ENCODE data around the gene ASPRV1. TPM values are rescaled to one million over a fixed set of nuclear protein-coding genes. Genes with fewer than 3 reads are reported as not detected.
"Not testable (repeated sequence)": the region's sequence is repeated elsewhere in the genome, so short reads cannot be mapped to it uniquely, and the experiment has no call there.

Gene ASPRV1
- total RNA-seq, 1 donor from 2014 or later, result 4.3 TPM

DNA sequence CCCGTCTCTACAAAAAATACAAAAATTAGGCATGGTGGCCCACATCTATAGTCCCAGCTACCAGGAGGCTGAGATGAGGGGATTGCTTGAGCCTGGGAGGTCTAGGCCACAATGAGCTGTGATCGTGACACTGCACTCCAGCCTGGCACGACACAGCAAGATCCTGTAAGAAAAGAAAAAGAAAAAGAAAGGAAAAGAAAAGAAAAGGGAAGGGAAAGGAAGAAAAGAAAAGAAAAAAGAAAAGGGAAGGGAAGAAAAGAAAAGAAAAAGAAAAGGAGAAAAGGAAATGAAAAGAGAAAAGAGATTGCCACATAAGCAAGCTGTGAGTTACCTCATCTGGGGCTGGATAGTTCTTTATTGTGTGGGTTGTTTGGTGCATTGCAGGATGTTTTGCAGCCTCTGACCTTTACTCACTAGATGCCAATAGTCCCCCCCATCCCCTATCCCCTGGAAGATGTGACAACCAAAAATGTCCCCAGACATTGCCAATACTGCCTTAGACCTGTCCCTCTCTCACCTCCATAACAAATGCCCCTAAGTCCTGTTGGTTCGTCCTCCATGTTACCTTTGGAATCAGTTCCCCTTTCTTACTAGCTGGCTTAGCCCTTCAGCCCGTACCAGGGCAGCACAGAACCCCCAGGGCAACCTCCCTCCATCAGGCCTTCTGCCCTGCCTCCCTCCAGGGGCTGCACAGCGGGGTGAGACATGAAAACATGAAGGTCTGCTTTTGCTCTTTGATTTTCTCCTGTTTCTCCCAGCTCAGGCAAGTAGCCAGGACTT lies 8.9 kb downstream of the ASPRV1 start:
- Histone ChIP-seq H3K4me3 (no peak overlapping the region), H3K27me3 (no peaks in the 10 kb centered on the region), H3K27ac (no peak overlapping the region), H3K9me3 (no peaks in the 10 kb centered on the region), H3K36me3 (no peaks in the 10 kb centered on the region), H3K4me1 (no peaks in the 10 kb centered on the region)
- peak in 1 of 2 donors; percentile 31 for DNase-seq (ENCODE audit: low spot score in 2 of 2)
- TF ChIP-seq, protein P1, sequence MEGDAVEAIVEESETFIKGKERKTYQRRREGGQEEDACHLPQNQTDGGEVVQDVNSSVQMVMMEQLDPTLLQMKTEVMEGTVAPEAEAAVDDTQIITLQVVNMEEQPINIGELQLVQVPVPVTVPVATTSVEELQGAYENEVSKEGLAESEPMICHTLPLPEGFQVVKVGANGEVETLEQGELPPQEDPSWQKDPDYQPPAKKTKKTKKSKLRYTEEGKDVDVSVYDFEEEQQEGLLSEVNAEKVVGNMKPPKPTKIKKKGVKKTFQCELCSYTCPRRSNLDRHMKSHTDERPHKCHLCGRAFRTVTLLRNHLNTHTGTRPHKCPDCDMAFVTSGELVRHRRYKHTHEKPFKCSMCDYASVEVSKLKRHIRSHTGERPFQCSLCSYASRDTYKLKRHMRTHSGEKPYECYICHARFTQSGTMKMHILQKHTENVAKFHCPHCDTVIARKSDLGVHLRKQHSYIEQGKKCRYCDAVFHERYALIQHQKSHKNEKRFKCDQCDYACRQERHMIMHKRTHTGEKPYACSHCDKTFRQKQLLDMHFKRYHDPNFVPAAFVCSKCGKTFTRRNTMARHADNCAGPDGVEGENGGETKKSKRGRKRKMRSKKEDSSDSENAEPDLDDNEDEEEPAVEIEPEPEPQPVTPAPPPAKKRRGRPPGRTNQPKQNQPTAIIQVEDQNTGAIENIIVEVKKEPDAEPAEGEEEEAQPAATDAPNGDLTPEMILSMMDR (IDR thresholded peaks at IDR 0.05), result no peak
- intact Hi-C loops (cut with DNase I), result no loop called here

DNA sequence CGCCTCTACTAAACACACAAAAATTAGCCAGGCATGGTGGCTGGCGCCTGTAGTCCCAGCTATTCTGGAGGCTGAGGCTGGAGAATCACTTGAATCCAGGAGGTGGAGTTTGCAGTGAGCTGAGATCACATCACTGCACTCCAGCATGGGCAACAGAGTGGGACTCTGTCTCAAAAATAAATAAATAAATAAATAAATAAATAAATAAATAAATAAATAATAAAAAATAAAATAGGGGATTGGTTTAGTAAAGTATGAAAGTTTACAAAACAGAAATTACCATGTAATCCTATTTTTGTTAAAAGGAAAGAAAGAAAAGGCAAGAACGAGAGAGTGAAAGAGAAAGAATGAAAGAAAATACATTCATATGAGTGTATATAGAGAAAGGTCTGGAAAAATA lies 10.8 kb downstream of the ASPRV1 start:
- not testable (repeated sequence) for DNase-seq (ENCODE audit: low spot score in 2 of 2)

DNA sequence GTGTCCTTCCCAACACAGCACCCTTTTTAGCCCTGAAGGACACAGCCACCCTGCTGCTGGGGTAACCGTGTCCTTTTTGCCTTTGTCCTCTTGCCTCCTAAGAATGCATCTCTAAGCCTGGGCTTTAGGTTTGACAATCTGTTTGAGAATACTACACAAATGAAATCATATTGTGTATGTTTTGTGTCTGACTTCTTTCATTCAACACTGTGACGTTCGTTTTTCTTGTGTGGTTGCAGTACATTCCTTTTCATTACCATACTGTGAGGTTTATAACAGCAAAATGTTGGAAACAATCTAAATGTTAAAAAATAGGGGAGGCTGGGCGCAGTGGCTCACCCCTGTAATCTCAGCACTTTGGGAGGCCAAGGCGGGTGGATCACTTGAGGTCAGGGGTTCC lies 11.2 kb downstream of the ASPRV1 start:
- no peak overlapping the region for H3K4me3 ChIP-seq
- DNase-seq (ENCODE audit: low spot score in 2 of 2), result no peak
- no peaks in the 10 kb centered on the region for H3K9me3 ChIP-seq
- TF ChIP-seq, protein P1 (IDR thresholded peaks at IDR 0.05), result no peak
- H3K36me3 ChIP-seq, result no peaks in the 10 kb centered on the region
- intact Hi-C loops (cut with DNase I), result no loop called here
- no peaks in the 10 kb centered on the region for H3K27me3 ChIP-seq
- H3K27ac ChIP-seq, result no peak overlapping the region
- H3K4me1 ChIP-seq, result no peaks in the 10 kb centered on the region

More for the DNA sequence above, 10.8 kb downstream of the ASPRV1 start:
- H3K4me1 ChIP-seq; H3K27ac ChIP-seq; H3K36me3 ChIP-seq; H3K9me3 ChIP-seq; intact Hi-C loops (cut with DNase I); H3K4me3 ChIP-seq; H3K27me3 ChIP-seq: not testable (repeated sequence)

DNA sequence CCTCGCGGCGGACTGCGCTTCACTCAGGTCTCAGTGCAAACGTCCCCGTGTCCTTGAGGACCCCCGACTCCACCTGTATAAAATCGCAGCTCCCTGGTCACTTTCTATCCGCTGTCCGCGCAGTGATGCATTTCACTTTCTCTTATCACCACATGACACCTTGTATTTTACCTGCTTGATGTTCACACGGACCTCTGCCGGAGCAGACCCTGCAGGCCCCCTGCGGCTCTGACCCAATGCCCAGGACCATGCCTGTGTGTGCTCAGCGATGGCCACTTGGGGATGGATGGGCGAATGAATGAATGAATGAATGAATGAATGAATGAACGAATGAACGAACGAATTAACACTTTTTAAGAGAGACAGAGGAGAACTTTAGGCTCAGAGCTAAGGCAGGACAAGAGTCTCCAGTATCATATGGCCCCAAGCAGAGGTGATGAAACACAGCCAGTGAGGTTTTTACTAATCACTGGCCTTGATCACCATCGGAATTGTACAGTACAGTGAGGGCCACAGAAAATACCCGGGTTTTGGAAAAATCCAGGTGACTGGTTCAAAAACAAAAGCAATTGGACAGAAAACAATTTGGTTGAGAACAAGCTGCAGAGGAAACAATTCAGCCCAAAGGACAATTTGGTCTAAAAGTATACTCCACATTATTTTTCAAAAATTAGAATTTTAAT lies 12.3 kb downstream of the ASPRV1 start:
- intact Hi-C loops (cut with DNase I), result no loop called here

DNA sequence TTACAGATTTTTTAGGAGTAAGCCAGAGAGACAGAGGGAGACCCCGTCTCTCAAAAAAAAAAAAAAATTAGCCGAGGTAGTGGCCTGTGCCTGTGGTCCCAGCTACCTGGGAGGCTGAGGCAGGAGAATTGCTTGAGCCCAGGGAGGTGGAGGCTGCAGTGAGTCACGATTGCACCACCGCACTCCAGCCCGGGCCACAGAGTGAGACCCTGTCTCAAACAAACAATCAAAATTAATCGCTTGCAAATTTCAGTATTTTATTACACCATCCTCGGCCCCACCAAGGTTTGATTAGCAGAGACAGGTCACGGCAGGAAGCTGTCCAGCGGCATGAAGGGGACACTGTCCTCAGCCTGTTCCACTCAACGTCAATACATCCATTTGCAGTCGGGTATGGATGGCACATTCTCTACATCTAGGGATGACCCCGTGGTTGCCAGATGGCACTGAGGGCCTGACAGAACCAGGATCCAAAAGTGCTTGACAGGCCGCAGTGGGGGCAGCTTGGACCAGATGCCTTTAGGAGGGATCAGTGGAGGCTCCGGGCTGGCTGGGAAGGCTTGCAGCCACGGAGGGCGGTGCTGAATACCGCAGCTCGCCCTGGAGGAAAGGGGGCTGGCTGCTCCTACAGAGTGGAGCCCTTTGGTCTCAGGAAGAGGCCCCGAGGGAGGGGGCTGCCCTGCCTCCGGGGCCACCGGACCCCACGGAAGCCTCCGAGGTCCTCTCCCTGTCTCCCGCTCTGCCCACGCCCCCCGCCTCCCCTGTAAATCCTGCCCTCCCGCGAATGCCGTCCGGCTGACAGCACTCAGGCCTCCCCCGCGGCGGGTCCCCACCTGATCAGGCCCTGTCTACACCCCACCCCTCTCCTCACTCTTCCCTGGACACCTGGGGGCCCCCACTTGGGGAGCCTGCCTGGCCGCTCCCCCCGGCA lies 13.1 kb downstream of the ASPRV1 start:
- no peak overlapping the region for H3K4me3 ChIP-seq
- H3K4me1 ChIP-seq, result no peaks in the 10 kb centered on the region
- DNase-seq (ENCODE audit: low spot score in 2 of 2), result no peak
- H3K27ac ChIP-seq, result no peak overlapping the region
- TF ChIP-seq, protein P1 (IDR thresholded peaks at IDR 0.05), result no peak
- no peaks in the 10 kb centered on the region for H3K9me3 ChIP-seq
- no peaks in the 10 kb centered on the region for H3K27me3 ChIP-seq
- intact Hi-C loops (cut with DNase I), result no loop called here
- peaks cover 4 to 7% of the 10 kb centered on the region in 2 donors for H3K36me3 ChIP-seq

More for the DNA sequence above, 12.3 kb downstream of the ASPRV1 start:
- H3K36me3 ChIP-seq, result no peaks in the 10 kb centered on the region
- TF ChIP-seq, protein P1 (IDR thresholded peaks at IDR 0.05), result no peak
- H3K27ac ChIP-seq, result no peak overlapping the region
- H3K4me1 ChIP-seq, result no peaks in the 10 kb centered on the region
- DNase-seq (ENCODE audit: low spot score in 2 of 2), result no peak
- H3K4me3 ChIP-seq, result no peak overlapping the region
- H3K27me3 ChIP-seq, result no peaks in the 10 kb centered on the region
- H3K9me3 ChIP-seq, result no peaks in the 10 kb centered on the region

Data from ascending aorta (tissue), 2 donors.